K562 (cell line): ENCODE data around the gene NLRC3. TPM values are rescaled to one million over a fixed set of nuclear protein-coding genes. Genes with fewer than 3 reads are reported as not detected.

Experiments
- ATF7 ChIP-seq: fragments of 450-650 bp; IDR thresholded peaks from 2 replicates; pipeline ENCODE4 v1.7.1; 2014; ENCODE audit warnings: mild to moderate bottlenecking, moderate library complexity
- HINFP ChIP-seq: fragments of 450-650 bp; conservative IDR thresholded peaks from 2 replicates; pipeline ENCODE4 v1.6.1; 2016; ENCODE audit warnings: missing genetic modification characterization, low read depth, mild to moderate bottlenecking, control low read depth, missing compliant biosample characterization
- MYBL2 ChIP-seq, 2 experiments: fragments of 450-650 bp in 1 of 2; sonication (generic) in 1 of 2; formaldehyde crosslinking in 1 of 2; IDR thresholded peaks; 2 replicates each; pipeline versions ENCODE4 v1.6.1 to v1.8.1; 2017 to 2022; ENCODE audit warnings: borderline replicate concordance in 1 of 2, inconsistent platforms in 1 of 2, low read depth in 1 of 2, mild to moderate bottlenecking in 1 of 2, missing genetic modification reagents in 1 of 2, moderate library complexity in 1 of 2
- POU5F1 ChIP-seq: fragments of 150-350 bp; IDR thresholded peaks from 2 replicates; pipeline ENCODE4 v1.6.1; 2014; ENCODE audit warnings: borderline replicate concordance, low read length, low read depth, mild to moderate bottlenecking; ENCODE audit not compliant: partially characterized antibody
- PURB ChIP-seq: sonication (generic); formaldehyde crosslinking; IDR thresholded peaks from 2 replicates; pipeline ENCODE4 v1.9.0; 2021; ENCODE audit warnings: low read depth, mild to moderate bottlenecking, missing genetic modification reagents
- SMARCE1 ChIP-seq: fragments of 450-650 bp; IDR thresholded peaks from 2 replicates; pipeline ENCODE4 v1.7.1; 2016; ENCODE audit warnings: mild to moderate bottlenecking
- polyA plus RNA-seq, 8 experiments: library from polyadenylated mRNA; depleted of rRNA in 4 of 8; stranded (reverse) in 5 of 8; unstranded in 3 of 8; fragments of >200 nt; fragmentation: Nextera tagmentation in 2 of 8; fragmentation: Illumina TruSeq in 1 of 8; extraction: Ambion mirVana in 2 of 8; extraction: Trizol in 1 of 8; gene quantifications; 2 replicates each; pipeline versions ENCODE4 v1.2.1 to v1.2.3, GENCODE V29; 2011 to 2014; ENCODE audit warnings: inconsistent platforms in 1 of 8, missing spikeins in 1 of 8
- total RNA-seq, 7 experiments: library from RNA; depleted of rRNA in 6 of 7; stranded (reverse); fragments of >200 nt in 6 of 7; fragmentation: Illumina TruSeq in 2 of 7; extraction: Trizol in 2 of 7; gene quantifications; 2 replicates each; pipeline versions ENCODE4 v1.2.1 to v1.2.3, GENCODE V29; 2011 to 2021; ENCODE audit warnings: low replicate concordance in 1 of 7
- TF ChIP-seq, protein P1 (sequence below): fragments of 450-650 bp; IDR thresholded peaks from 2 replicates; pipeline ENCODE4 v1.6.1; 2016; ENCODE audit warnings: mild to moderate bottlenecking, moderate library complexity

Gene NLRC3
- total and polyA plus RNA-seq, 9 of the 15 experiments (the other 6 are each of a cell fraction or from before 2014, with no cell fraction given) = 0.03 to 0.13 (median 0.03) TPM; not detected in 4

- TF ChIP-seq, protein P1, sequence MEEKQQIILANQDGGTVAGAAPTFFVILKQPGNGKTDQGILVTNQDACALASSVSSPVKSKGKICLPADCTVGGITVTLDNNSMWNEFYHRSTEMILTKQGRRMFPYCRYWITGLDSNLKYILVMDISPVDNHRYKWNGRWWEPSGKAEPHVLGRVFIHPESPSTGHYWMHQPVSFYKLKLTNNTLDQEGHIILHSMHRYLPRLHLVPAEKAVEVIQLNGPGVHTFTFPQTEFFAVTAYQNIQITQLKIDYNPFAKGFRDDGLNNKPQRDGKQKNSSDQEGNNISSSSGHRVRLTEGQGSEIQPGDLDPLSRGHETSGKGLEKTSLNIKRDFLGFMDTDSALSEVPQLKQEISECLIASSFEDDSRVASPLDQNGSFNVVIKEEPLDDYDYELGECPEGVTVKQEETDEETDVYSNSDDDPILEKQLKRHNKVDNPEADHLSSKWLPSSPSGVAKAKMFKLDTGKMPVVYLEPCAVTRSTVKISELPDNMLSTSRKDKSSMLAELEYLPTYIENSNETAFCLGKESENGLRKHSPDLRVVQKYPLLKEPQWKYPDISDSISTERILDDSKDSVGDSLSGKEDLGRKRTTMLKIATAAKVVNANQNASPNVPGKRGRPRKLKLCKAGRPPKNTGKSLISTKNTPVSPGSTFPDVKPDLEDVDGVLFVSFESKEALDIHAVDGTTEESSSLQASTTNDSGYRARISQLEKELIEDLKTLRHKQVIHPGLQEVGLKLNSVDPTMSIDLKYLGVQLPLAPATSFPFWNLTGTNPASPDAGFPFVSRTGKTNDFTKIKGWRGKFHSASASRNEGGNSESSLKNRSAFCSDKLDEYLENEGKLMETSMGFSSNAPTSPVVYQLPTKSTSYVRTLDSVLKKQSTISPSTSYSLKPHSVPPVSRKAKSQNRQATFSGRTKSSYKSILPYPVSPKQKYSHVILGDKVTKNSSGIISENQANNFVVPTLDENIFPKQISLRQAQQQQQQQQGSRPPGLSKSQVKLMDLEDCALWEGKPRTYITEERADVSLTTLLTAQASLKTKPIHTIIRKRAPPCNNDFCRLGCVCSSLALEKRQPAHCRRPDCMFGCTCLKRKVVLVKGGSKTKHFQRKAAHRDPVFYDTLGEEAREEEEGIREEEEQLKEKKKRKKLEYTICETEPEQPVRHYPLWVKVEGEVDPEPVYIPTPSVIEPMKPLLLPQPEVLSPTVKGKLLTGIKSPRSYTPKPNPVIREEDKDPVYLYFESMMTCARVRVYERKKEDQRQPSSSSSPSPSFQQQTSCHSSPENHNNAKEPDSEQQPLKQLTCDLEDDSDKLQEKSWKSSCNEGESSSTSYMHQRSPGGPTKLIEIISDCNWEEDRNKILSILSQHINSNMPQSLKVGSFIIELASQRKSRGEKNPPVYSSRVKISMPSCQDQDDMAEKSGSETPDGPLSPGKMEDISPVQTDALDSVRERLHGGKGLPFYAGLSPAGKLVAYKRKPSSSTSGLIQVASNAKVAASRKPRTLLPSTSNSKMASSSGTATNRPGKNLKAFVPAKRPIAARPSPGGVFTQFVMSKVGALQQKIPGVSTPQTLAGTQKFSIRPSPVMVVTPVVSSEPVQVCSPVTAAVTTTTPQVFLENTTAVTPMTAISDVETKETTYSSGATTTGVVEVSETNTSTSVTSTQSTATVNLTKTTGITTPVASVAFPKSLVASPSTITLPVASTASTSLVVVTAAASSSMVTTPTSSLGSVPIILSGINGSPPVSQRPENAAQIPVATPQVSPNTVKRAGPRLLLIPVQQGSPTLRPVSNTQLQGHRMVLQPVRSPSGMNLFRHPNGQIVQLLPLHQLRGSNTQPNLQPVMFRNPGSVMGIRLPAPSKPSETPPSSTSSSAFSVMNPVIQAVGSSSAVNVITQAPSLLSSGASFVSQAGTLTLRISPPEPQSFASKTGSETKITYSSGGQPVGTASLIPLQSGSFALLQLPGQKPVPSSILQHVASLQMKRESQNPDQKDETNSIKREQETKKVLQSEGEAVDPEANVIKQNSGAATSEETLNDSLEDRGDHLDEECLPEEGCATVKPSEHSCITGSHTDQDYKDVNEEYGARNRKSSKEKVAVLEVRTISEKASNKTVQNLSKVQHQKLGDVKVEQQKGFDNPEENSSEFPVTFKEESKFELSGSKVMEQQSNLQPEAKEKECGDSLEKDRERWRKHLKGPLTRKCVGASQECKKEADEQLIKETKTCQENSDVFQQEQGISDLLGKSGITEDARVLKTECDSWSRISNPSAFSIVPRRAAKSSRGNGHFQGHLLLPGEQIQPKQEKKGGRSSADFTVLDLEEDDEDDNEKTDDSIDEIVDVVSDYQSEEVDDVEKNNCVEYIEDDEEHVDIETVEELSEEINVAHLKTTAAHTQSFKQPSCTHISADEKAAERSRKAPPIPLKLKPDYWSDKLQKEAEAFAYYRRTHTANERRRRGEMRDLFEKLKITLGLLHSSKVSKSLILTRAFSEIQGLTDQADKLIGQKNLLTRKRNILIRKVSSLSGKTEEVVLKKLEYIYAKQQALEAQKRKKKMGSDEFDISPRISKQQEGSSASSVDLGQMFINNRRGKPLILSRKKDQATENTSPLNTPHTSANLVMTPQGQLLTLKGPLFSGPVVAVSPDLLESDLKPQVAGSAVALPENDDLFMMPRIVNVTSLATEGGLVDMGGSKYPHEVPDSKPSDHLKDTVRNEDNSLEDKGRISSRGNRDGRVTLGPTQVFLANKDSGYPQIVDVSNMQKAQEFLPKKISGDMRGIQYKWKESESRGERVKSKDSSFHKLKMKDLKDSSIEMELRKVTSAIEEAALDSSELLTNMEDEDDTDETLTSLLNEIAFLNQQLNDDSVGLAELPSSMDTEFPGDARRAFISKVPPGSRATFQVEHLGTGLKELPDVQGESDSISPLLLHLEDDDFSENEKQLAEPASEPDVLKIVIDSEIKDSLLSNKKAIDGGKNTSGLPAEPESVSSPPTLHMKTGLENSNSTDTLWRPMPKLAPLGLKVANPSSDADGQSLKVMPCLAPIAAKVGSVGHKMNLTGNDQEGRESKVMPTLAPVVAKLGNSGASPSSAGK = no peak
- no peak for TF ChIP-seq POU5F1
- TF ChIP-seq HINFP (tag) = no peak
- TF ChIP-seq SMARCE1 = no peak
- no peak for TF ChIP-seq MYBL2 (IDR thresholded peaks at IDR 0.05; ENCODE audit: low read depth)
- no peak for TF ChIP-seq MYBL2 (CRISPR knock-in tag; IDR thresholded peaks at IDR 0.05; ENCODE audit: borderline replicate concordance)
- TF ChIP-seq ATF7 = no peak
- TF ChIP-seq PURB (CRISPR knock-in tag) = no peak
Measured at GRCh38 chr16:3549906-3550305, 27.3 kb downstream of the NLRC3 start (continued).
